Tibial nerve (tissue), 4 donors: ENCODE data around the gene PTPRA.

Source experiments
- CTCF ChIP-seq, 5 experiments: fragments of 200-600 bp in 3 of 5; fragments of 450-650 bp in 2 of 5; sonication (generic) in 3 of 5; IDR thresholded peaks; one replicate each; pipeline ENCODE4 v1.5.1; 2016 to 2019; ENCODE audit warnings: antibody characterized with exemption in 5 of 5, mild to moderate bottlenecking in 3 of 5, moderate library complexity in 2 of 5
- EP300 ChIP-seq, 2 donors: sonication (generic); formaldehyde crosslinking; IDR thresholded peaks; one replicate each; pipeline ENCODE4 v1.6.1; 2017; ENCODE audit warnings: antibody characterized with exemption in 2 of 2, mild to moderate bottlenecking in 1 of 2
- POLR2A ChIP-seq, 2 donors: fragments of 450-650 bp; IDR thresholded peaks; one replicate each; pipeline ENCODE4 v1.6.1; 2017; ENCODE audit warnings: antibody characterized with exemption in 2 of 2, mild to moderate bottlenecking in 2 of 2, moderate library complexity in 2 of 2

- TF ChIP-seq POLR2A (IDR thresholded peaks at IDR 0.05) (no peak), CTCF (IDR thresholded peaks at IDR 0.05) (no peak), EP300 (IDR thresholded peaks at IDR 0.05) (no peak)
These were observed 154.7 kb downstream of the PTPRA start for GRCh38 chr20:3027987-3028386.
